RWPE2 (cell line): ENCODE results near the gene LMOD1.

ENCODE experiments used
- ATAC-seq: fragments of 200-7000 bp; cut with Tn5 transposase; 3 replicates; pipeline ENCODE4 v1.9.1; 2021; ENCODE audit warnings: low read depth
- DNase-seq: peaks from one replicate; pipeline ENCODE4 v3.0.0-alpha.2; 2020; ENCODE audit warnings: low spot score
- H3K27ac ChIP-seq: fragments of 450-650 bp; 2 replicates; pipeline ENCODE4 v1.5.1; 2017; ENCODE audit warnings: mild to moderate bottlenecking; ENCODE audit not compliant: poor library complexity, severe bottlenecking
- H3K27me3 ChIP-seq: fragments of 250-450 bp; sonication (Bioruptor Pico); 2 replicates; pipeline ENCODE4 v1.5.1; 2021; ENCODE audit warnings: mild to moderate bottlenecking, moderate library complexity; ENCODE audit not compliant: insufficient read depth, poor library complexity, severe bottlenecking
- H3K36me3 ChIP-seq: fragments of 250-450 bp; sonication (Bioruptor Pico); 2 replicates; pipeline ENCODE4 v1.5.1; 2020; ENCODE audit warnings: low read depth, mild to moderate bottlenecking, moderate library complexity
- H3K4me1 ChIP-seq: fragments of 250-450 bp; sonication (Bioruptor Pico); 2 replicates; pipeline ENCODE4 v1.5.1; 2021; ENCODE audit warnings: mild to moderate bottlenecking, moderate library complexity; ENCODE audit not compliant: insufficient read depth, poor library complexity, severe bottlenecking
- H3K4me3 ChIP-seq: fragments of 250-450 bp; sonication (Bioruptor Pico); 2 replicates; pipeline ENCODE4 v1.5.1; 2021; ENCODE audit warnings: mild to moderate bottlenecking, moderate library complexity; ENCODE audit not compliant: severe bottlenecking
- H3K9me3 ChIP-seq: fragments of 250-450 bp; sonication (Bioruptor Pico); 2 replicates; pipeline ENCODE4 v1.5.1; 2021; ENCODE audit warnings: mild to moderate bottlenecking, moderate library complexity; ENCODE audit not compliant: severe bottlenecking
- CTCF ChIP-seq: fragments of 450-650 bp; IDR thresholded peaks from one replicate; pipeline ENCODE4 v1.5.1; 2017; ENCODE audit warnings: mild to moderate bottlenecking, moderate library complexity; ENCODE audit not compliant: poor library complexity, severe bottlenecking

Gene LMOD1

GRCh38 chr1:201895120-201895665, 51.2 kb downstream of the LMOD1 start:
- ATAC-seq (no peak), DNase-seq (no peak)
- Histone ChIP-seq H3K27me3 (no peaks in the 10 kb centered on the region), H3K36me3 (no peaks in the 10 kb centered on the region), H3K27ac (no peak overlapping the region), H3K4me3 (no peak overlapping the region), H3K9me3 (no peaks in the 10 kb centered on the region), H3K4me1 (no peaks in the 10 kb centered on the region)
- no peak for TF ChIP-seq CTCF

DNA sequence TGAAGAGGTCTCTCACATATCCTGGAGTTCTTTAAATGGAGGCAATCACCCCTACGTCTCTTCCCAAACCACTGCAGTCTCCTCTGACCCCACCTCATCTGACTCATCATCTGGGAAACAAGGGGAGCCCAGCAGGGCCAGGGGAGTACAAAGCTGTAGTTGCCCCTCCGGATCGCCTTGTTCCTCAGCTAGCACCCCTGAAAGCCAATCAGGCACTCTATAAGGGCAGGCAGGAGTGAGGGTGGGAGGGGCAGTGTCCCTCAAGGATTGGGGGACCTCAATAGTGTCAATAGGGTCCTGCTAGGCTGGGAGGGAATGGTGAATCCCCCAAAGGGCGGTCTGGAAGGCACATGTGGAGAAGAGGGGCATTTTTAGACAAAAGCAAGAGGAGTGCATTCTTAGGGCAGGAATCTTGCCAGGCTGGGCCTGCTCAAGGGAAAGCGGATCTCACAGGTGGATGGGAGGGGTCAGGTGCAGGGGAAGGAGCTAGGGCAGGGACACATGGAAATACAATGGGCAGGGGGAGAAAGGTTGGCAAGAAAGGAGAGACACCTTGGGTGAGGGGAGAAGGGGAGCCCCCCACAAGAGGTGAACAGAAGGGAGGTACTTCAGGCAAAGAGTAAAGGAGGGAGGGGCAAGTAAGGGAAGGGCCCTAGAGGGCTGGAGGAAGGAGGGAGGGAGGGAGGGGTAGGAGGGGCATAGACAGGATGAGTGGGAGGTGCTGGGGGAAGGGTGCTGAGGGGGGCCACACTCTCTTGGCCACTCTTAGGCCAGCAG, 51.8 kb downstream of the LMOD1 start:
- H3K4me3 ChIP-seq: no peak overlapping the region
- TF ChIP-seq CTCF: no peak
- no peaks in the 10 kb centered on the region for H3K4me1 ChIP-seq
- no peaks in the 10 kb centered on the region for H3K27me3 ChIP-seq
- H3K27ac ChIP-seq: no peak overlapping the region
- no peaks in the 10 kb centered on the region for H3K9me3 ChIP-seq
- H3K36me3 ChIP-seq: no peaks in the 10 kb centered on the region
- DNase-seq (no peak), ATAC-seq (no peak)

DNA sequence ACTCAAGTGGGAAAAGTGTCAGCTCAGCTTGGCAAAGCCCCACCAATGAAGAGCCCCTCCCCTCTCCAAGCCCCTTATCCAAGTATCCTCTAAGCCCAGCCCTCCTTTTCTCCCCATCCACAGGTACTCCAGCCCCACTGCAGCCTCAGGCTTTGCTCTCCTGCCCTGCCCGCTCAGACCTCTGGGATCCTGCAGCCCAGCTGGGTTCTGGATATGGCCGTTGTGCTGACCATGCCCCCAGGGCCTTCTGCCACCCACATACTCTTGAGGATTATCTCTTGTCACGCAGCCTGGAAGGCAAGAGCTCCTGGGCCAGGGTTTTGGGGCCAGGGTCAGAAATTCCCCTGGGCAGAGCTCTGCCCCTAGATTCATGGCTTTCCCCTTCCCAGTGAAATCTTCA, 52.9 kb downstream of the LMOD1 start:
- H3K36me3 ChIP-seq: no peaks in the 10 kb centered on the region
- H3K4me1 ChIP-seq: no peaks in the 10 kb centered on the region
- TF ChIP-seq CTCF: no peak
- DNase-seq: no peak
- H3K27me3 ChIP-seq: no peaks in the 10 kb centered on the region
- no peak for ATAC-seq
- no peaks in the 10 kb centered on the region for H3K9me3 ChIP-seq
- no peak overlapping the region for H3K4me3 ChIP-seq
- H3K27ac ChIP-seq: no peak overlapping the region

- H3K27ac ChIP-seq: no peak overlapping the region
- TF ChIP-seq CTCF: no peak
- DNase-seq (no peak), ATAC-seq (no peak)
- H3K27me3 ChIP-seq: no peaks in the 10 kb centered on the region
- no peaks in the 10 kb centered on the region for H3K36me3 ChIP-seq
- no peaks in the 10 kb centered on the region for H3K4me1 ChIP-seq
- no peaks in the 10 kb centered on the region for H3K9me3 ChIP-seq
- no peak overlapping the region for H3K4me3 ChIP-seq
These were observed 54.1 kb downstream of the LMOD1 start for GRCh38 chr1:201892211-201892610.

DNA sequence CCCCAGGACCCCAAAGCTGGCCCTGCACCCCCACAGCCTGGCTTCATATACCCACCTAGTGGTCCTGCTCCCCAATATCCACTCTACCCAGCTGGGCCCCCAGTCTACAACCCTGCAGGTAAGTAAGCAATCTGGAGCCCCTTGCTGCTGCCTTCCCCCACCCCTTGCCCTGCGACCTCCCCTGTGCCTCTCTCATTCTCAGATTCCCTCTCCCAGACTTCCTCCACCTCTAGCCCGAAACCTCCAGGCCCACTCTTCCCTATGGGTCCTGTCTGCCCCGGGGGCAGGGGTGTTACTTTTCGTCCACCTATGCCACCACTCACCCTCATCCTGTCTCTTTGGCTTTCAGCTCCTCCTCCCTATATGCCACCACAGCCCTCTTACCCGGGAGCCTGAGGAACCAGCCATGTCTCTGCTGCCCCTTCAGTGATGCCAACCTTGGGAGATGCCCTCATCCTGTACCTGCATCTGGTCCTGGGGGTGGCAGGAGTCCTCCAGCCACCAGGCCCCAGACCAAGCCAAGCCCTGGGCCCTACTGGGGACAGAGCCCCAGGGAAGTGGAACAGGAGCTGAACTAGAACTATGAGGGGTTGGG, 54.8 kb downstream of the LMOD1 start:
- Histone ChIP-seq H3K9me3 (no peaks in the 10 kb centered on the region), H3K4me3 (no peak overlapping the region), H3K36me3 (no peaks in the 10 kb centered on the region), H3K4me1 (no peaks in the 10 kb centered on the region), H3K27me3 (no peaks in the 10 kb centered on the region), H3K27ac (no peak overlapping the region)
- ATAC-seq: no peak
- no peak for DNase-seq
- no peak for TF ChIP-seq CTCF
